Measurements from ENCODE around the gene PRELID1. TPM values are rescaled to one million over a fixed set of nuclear protein-coding genes. Genes with fewer than 3 reads are reported as not detected.
A peak's percentile ranks its signal among the peaks of the same experiment; 100 is the strongest.
"Not testable (repeated sequence)": the region's sequence is repeated elsewhere in the genome, so short reads cannot be mapped to it uniquely, and the experiment has no call there.

PRELID1 gene
- total RNA-seq, 2 experiments from 2014 or later = 33.1 to 35.0 TPM

DNA sequence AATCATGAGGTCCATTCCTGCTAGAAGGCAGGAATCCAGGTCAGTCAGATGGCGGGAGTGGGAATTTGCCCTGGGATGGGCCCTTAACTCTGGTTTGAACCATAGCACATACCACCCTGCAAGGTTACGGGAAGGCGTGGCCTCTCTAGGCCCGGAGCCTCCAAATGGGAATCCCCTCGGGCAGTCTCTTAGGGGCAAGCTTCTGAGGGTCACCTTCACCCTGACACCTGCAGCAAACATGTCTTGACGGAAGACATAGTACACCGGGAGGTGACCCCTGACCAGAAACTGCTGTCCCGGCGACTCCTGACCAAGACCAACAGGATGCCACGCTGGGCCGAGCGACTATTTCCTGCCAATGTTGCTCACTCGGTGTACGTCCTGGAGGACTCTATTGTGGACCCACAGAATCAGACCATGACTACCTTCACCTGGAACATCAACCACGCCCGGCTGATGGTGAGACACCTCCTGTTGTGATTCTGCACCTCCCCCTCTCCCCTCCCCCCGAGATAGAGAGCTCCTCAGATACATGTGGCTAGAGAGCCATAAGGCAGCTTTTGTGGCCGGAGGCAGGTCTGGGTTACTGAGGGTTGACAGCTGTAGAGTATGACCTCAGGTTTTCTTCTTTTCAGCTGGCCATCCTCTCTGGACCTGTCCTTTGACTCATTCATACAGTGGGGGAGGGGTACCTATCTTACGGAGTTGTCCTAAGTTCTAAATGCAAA, 957 bp downstream of the PRELID1 start:
- no peak for TF ChIP-seq CTCF (IDR thresholded peaks at IDR 0.05)
- H3K4me1 ChIP-seq (ENCODE audit: insufficient read depth, low read length) = peaks cover 88% of the 10 kb centered on the region
- Mint-ChIP-seq H3K9me3 (no peaks in the 10 kb centered on the region), H3K4me1 (ENCODE audit: low read depth) (peaks cover 77% of the 10 kb centered on the region), H3K27me3 (no peaks in the 10 kb centered on the region), H3K36me3 (ENCODE audit: low read depth) (peaks cover 48% of the 10 kb centered on the region), H3K4me3 (peak overlapping the region; percentile 90), H3K27ac (peak overlapping the region; percentile 88)
- H3K27me3 ChIP-seq (ENCODE audit: control insufficient read depth in 1 of 2, insufficient read depth in 2 of 2, low read length in 2 of 2) = no peaks in the 10 kb centered on the region
- POLR2A ChIA-PET = no interaction called here
- H3K4me3 ChIP-seq (ENCODE audit: low read length) = peak overlapping the region; percentile 92
- ATAC-seq (ENCODE audit: poor library complexity) = no peak
- no peaks in the 10 kb centered on the region for H3K9me3 ChIP-seq (ENCODE audit: control insufficient read depth in 1 of 2, insufficient read depth in 1 of 2, low read length in 2 of 2)
- peak overlapping the region; percentile 60 to 78 for H3K27ac ChIP-seq (ENCODE audit: low read depth in 1 of 2, low read length in 2 of 2)
- peaks cover 21% of the 10 kb centered on the region for H3K36me3 ChIP-seq (ENCODE audit: insufficient read depth, low read length)
- DNase-seq = peak in 3 of 14 experiments; percentile 39 to 51 (median 42)
- intact Hi-C loops (cut with DNase I, micrococcal nuclease) = loop anchor here in 1 of 2 experiments (5.0 to 10.0 kb wide), 2 partner anchors 172 to 850 kb away; partner anchors contain the start of genes NHP2 and NSD1
- CTCF ChIA-PET = no interaction called here

DNA sequence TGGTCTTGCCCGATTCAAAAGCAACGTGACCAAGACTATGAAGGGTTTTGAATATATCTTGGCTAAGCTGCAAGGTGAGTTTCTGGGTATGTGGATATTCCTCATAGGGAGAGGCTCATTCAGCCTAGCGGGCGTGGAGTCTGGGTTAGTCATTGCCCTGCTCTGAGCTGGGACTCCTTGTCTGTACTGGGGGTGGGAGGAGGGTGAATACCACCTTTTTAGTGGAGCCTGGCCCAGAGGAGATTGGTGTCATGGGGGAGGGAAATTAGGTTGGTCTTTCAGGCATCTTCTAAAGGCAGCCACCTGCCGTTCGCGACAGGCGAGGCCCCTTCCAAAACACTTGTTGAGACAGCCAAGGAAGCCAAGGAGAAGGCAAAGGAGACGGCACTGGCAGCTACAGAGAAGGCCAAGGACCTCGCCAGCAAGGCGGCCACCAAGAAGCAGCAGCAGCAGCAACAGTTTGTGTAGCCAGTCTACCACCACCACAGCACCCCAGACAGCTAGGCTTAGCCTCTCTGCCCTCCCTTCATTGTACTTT, 2.6 kb downstream of the PRELID1 start:
- DNase-seq, POLR2A ChIA-PET: not testable (repeated sequence)

DNA sequence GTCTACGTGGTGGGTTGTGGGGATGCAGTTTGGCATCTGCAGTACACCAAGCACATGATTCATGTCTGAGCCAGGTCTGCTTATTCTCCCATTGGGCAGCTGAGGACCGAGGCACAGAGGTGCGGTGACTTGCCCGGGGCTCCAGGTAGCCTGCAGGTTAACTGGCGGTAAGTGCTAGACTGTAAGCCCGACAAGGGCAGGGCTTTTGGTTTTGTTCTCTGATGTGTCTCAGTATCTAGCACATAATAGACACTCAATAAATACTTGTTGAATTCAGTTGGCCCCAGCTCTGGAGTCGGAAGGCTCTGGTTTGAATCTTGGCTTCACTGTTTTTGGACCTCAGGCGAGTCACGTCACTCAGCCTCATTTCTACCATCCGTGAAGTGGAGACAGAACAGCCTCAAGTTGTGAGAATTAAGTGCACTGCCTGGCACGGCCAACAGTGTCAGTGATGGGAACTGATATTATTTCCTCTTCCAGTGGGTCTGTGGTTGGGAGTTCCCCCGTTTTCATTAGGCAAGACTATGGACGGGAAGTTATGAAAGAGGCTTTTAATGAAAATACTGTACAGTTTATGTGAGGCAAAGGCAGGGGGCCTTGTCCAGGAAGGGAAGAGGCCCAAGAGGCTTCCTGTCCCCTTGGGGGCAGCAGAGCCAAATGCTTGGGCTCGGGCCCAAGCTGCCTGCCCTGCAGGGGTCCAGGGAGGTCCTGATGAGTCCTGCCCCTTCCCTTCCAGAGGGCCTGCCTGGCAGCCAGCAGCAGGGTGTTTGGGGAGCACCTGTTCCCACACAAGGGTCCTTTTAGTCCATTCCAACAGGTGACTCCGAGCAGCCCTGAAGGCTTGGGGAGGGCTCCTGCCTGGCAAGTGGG, 3.3 kb downstream of the PRELID1 start:
- intact Hi-C loops (cut with DNase I, micrococcal nuclease) = loop anchor here in 1 of 2 experiments (10.0 kb wide), 1 partner anchor 848 kb away; the partner anchor contains the start of gene NHP2
- peak in 3 of 14 experiments; percentile 36 to 73 (median 68) for DNase-seq
- Mint-ChIP-seq H3K4me1 (ENCODE audit: low read depth) (peaks cover 72% of the 10 kb centered on the region), H3K4me3 (peak overlapping the region; percentile 69), H3K36me3 (ENCODE audit: low read depth) (peaks cover 41% of the 10 kb centered on the region), H3K27me3 (peaks cover 6% of the 10 kb centered on the region), H3K27ac (peak overlapping the region; percentile 88), H3K9me3 (no peaks in the 10 kb centered on the region)
- peaks cover 0 to 3% of the 10 kb centered on the region in 2 experiments for H3K27me3 ChIP-seq (ENCODE audit: control insufficient read depth in 1 of 2, insufficient read depth in 2 of 2, low read length in 2 of 2)
- H3K27ac ChIP-seq (ENCODE audit: low read depth in 1 of 2, low read length in 2 of 2) = no peak overlapping the region
- CTCF ChIA-PET = interaction anchor here (0.9 kb wide), 1 partner anchor 84 kb away, joined by 3 read pairs; no protein-coding TSS in a partner anchor
- H3K36me3 ChIP-seq (ENCODE audit: insufficient read depth, low read length) = peaks cover 21% of the 10 kb centered on the region
- no peak for TF ChIP-seq CTCF (IDR thresholded peaks at IDR 0.05)
- peak overlapping the region; percentile 24 for H3K4me3 ChIP-seq (ENCODE audit: low read length)
- H3K9me3 ChIP-seq (ENCODE audit: control insufficient read depth in 1 of 2, insufficient read depth in 1 of 2, low read length in 2 of 2) = no peaks in the 10 kb centered on the region
- H3K4me1 ChIP-seq (ENCODE audit: insufficient read depth, low read length) = peaks cover 88% of the 10 kb centered on the region
- no peak for ATAC-seq (ENCODE audit: poor library complexity)
- POLR2A ChIA-PET = no interaction called here

More for the DNA sequence above, 2.6 kb downstream of the PRELID1 start:
- not testable (repeated sequence) for H3K27me3 Mint-ChIP-seq; H3K27ac ChIP-seq (ENCODE audit: low read depth in 1 of 2, low read length in 2 of 2); H3K27me3 ChIP-seq (ENCODE audit: control insufficient read depth in 1 of 2, insufficient read depth in 2 of 2, low read length in 2 of 2); H3K4me3 ChIP-seq (ENCODE audit: low read length); H3K9me3 Mint-ChIP-seq; ATAC-seq (ENCODE audit: poor library complexity); H3K9me3 ChIP-seq (ENCODE audit: control insufficient read depth in 1 of 2, insufficient read depth in 1 of 2, low read length in 2 of 2)
- CTCF ChIA-PET = interaction anchor here (0.9 kb wide), 1 partner anchor 84 kb away, joined by 3 read pairs; no protein-coding TSS in a partner anchor
- Histone ChIP-seq H3K4me1 (ENCODE audit: insufficient read depth, low read length) (peaks cover 88% of the 10 kb centered on the region), H3K36me3 (ENCODE audit: insufficient read depth, low read length) (peaks cover 21% of the 10 kb centered on the region)
- intact Hi-C loops (cut with DNase I, micrococcal nuclease) = loop anchor here in 1 of 2 experiments (10.0 kb wide), 1 partner anchor 849 kb away; the partner anchor contains the start of gene NHP2
- Mint-ChIP-seq H3K4me3 (peak overlapping the region; percentile 75), H3K36me3 (ENCODE audit: low read depth) (peaks cover 42% of the 10 kb centered on the region), H3K27ac (peak overlapping the region; percentile 88), H3K4me1 (ENCODE audit: low read depth) (peaks cover 73% of the 10 kb centered on the region)
